GM19324 (cell line): ENCODE measurements around the gene TLR8.
"Not testable (repeated sequence)": the region's sequence is repeated elsewhere in the genome, so short reads cannot be mapped to it uniquely, and the experiment has no call there.

Experiments
- ATAC-seq: cut with Tn5 transposase; IDR thresholded peaks from one replicate; pipeline ENCODE4 v1.9.1; 2021; ENCODE audit warnings: mild to moderate bottlenecking, moderate library complexity; ENCODE audit not compliant: unreplicated experiment, low FRiP score

The TLR8 gene

GRCh38 chrX:12895866-12896265, 10.6 kb upstream of the TLR8 start:
- no peak for ATAC-seq

GRCh38 chrX:12896935-12897334, 9.5 kb upstream of the TLR8 start:
- ATAC-seq, result no peak

GRCh38 chrX:12898073-12898472, 8.3 kb upstream of the TLR8 start:
- no peak for ATAC-seq

GRCh38 chrX:12899506-12899905, 6.9 kb upstream of the TLR8 start:
- ATAC-seq, result no peak

GRCh38 chrX:12901486-12901885, 4.9 kb upstream of the TLR8 start:
- ATAC-seq, result no peak

- ATAC-seq, result no peak
Observed at GRCh38 chrX:12903646-12904045, 2.8 kb upstream of the TLR8 start.

GRCh38 chrX:12910423-12911121, 4.2 kb downstream of the TLR8 start:
- ATAC-seq, result no peak

GRCh38 chrX:12911122-12911470, 4.7 kb downstream of the TLR8 start:
- ATAC-seq, result no peak

GRCh38 chrX:12912791-12913482, 6.5 kb downstream of the TLR8 start:
- ATAC-seq, result no peak

GRCh38 chrX:12917753-12918152, 11.3 kb downstream of the TLR8 start:
- no peak for ATAC-seq

GRCh38 chrX:12919051-12919450, 12.6 kb downstream of the TLR8 start:
- ATAC-seq, result no peak

GRCh38 chrX:12919620-12920019, 13.2 kb downstream of the TLR8 start:
- ATAC-seq, result no peak

GRCh38 chrX:12920990-12921389, 14.6 kb downstream of the TLR8 start:
- no peak for ATAC-seq

- ATAC-seq, result no peak
Observed at GRCh38 chrX:12921886-12922598, 15.6 kb downstream of the TLR8 start.

GRCh38 chrX:12922599-12922919, 16.1 kb downstream of the TLR8 start:
- no peak for ATAC-seq

GRCh38 chrX:12929701-12930100, 23.3 kb downstream of the TLR8 start:
- ATAC-seq, result no peak

GRCh38 chrX:12930150-12930549, 23.7 kb downstream of the TLR8 start:
- ATAC-seq, result no peak

- no peak for ATAC-seq
Observed at GRCh38 chrX:12932244-12932643, 25.8 kb downstream of the TLR8 start.

GRCh38 chrX:12934850-12935249, 28.4 kb downstream of the TLR8 start:
- no peak for ATAC-seq

- ATAC-seq, result no peak
Observed at GRCh38 chrX:12936947-12937346, 30.5 kb downstream of the TLR8 start.

- ATAC-seq, result not testable (repeated sequence)
Observed at GRCh38 chrX:12940471-12940870, 34.1 kb downstream of the TLR8 start.

GRCh38 chrX:12943592-12943991, 37.2 kb downstream of the TLR8 start:
- not testable (repeated sequence) for ATAC-seq
